HG02642 (cell line): ENCODE results near the gene KCNT2.

ENCODE experiments used
- ATAC-seq: cut with Tn5 transposase; IDR thresholded peaks from one replicate; pipeline ENCODE4 v1.9.1; 2021; ENCODE audit warnings: mild to moderate bottlenecking; ENCODE audit not compliant: unreplicated experiment, poor library complexity

KCNT2 gene

GRCh38 chr1:196407358-196408051, 200.7 kb downstream of the KCNT2 start:
- ATAC-seq = no peak

GRCh38 chr1:196405839-196406238, 202.4 kb downstream of the KCNT2 start:
- ATAC-seq = no peak

- no peak for ATAC-seq
Observed at GRCh38 chr1:196403803-196404690, 204.2 kb downstream of the KCNT2 start.

GRCh38 chr1:196401891-196402290, 206.3 kb downstream of the KCNT2 start:
- no peak for ATAC-seq

GRCh38 chr1:196401452-196401833, 206.8 kb downstream of the KCNT2 start:
- ATAC-seq = no peak

- no peak for ATAC-seq
Observed at GRCh38 chr1:196400478-196401451, 207.5 kb downstream of the KCNT2 start.

- ATAC-seq = no peak
Observed at GRCh38 chr1:196399713-196400112, 208.5 kb downstream of the KCNT2 start.

- ATAC-seq = no peak
Observed at GRCh38 chr1:196393742-196394141, 214.5 kb downstream of the KCNT2 start.

GRCh38 chr1:196393282-196393681, 215.0 kb downstream of the KCNT2 start:
- no peak for ATAC-seq

- ATAC-seq = no peak
Observed at GRCh38 chr1:196387766-196388165, 220.5 kb downstream of the KCNT2 start.

GRCh38 chr1:196385109-196385508, 223.1 kb downstream of the KCNT2 start:
- no peak for ATAC-seq

GRCh38 chr1:196382383-196382782, 225.9 kb downstream of the KCNT2 start:
- ATAC-seq = no peak

- no peak for ATAC-seq
Observed at GRCh38 chr1:196381544-196381943, 226.7 kb downstream of the KCNT2 start.

GRCh38 chr1:196380316-196380715, 227.9 kb downstream of the KCNT2 start:
- ATAC-seq = no peak

- ATAC-seq = no peak
Observed at GRCh38 chr1:196377811-196378210, 230.4 kb downstream of the KCNT2 start.

- no peak for ATAC-seq
Observed at GRCh38 chr1:196376630-196377328, 231.5 kb downstream of the KCNT2 start.

- ATAC-seq = no peak
Observed at GRCh38 chr1:196373798-196374197, 234.4 kb downstream of the KCNT2 start.

- ATAC-seq = peak; percentile 81
Observed at GRCh38 chr1:196372896-196373536, 235.2 kb downstream of the KCNT2 start.

GRCh38 chr1:196367838-196368237, 240.4 kb downstream of the KCNT2 start:
- ATAC-seq = no peak
